ENCODE results near the gene SHISA5. TPM values are rescaled to one million over a fixed set of nuclear protein-coding genes. Genes with fewer than 3 reads are reported as not detected.
"Not testable (repeated sequence)": the region's sequence is repeated elsewhere in the genome, so short reads cannot be mapped to it uniquely, and the experiment has no call there.

SHISA5 gene
- total RNA-seq, 1 experiment from 2014 or later, result 217 TPM

GRCh38 chr3:48519277-48519643, 15.3 kb upstream of the SHISA5 start:
- no peak for DNase-seq (ENCODE audit: low read depth)

GRCh38 chr3:48518638-48519276, 14.8 kb upstream of the SHISA5 start:
- no peak for DNase-seq (ENCODE audit: low read depth)

- DNase-seq (ENCODE audit: low read depth), result no peak
Measured at GRCh38 chr3:48518069-48518468, 14.1 kb upstream of the SHISA5 start.

- no peak for DNase-seq (ENCODE audit: low read depth)
Measured at GRCh38 chr3:48516571-48516970, 12.6 kb upstream of the SHISA5 start.

GRCh38 chr3:48514431-48515227, 10.7 kb upstream of the SHISA5 start:
- DNase-seq (ENCODE audit: low read depth), result no peak

GRCh38 chr3:48511551-48511950, 7.6 kb upstream of the SHISA5 start:
- no peak for DNase-seq (ENCODE audit: low read depth)

- peak; percentile 94 for DNase-seq (ENCODE audit: low read depth)
Measured at GRCh38 chr3:48507256-48508061, 3.5 kb upstream of the SHISA5 start.

- DNase-seq (ENCODE audit: low read depth), result no peak
Measured at GRCh38 chr3:48505968-48506504, 2.1 kb upstream of the SHISA5 start.

- DNase-seq (ENCODE audit: low read depth), result no peak
Measured at GRCh38 chr3:48505146-48505545, 1.2 kb upstream of the SHISA5 start.

- peak; percentile 31 for DNase-seq (ENCODE audit: low read depth)
Measured at GRCh38 chr3:48503401-48504050, 448 bp downstream of the SHISA5 start.

GRCh38 chr3:48502728-48503168, 1.2 kb downstream of the SHISA5 start:
- peak; percentile 17 for DNase-seq (ENCODE audit: low read depth)

GRCh38 chr3:48502121-48502520, 1.9 kb downstream of the SHISA5 start:
- no peak for DNase-seq (ENCODE audit: low read depth)

GRCh38 chr3:48501196-48501595, 2.8 kb downstream of the SHISA5 start:
- DNase-seq (ENCODE audit: low read depth), result no peak

GRCh38 chr3:48500656-48501055, 3.3 kb downstream of the SHISA5 start:
- DNase-seq (ENCODE audit: low read depth), result no peak

GRCh38 chr3:48493203-48493501, 10.8 kb downstream of the SHISA5 start:
- DNase-seq (ENCODE audit: low read depth), result no peak

GRCh38 chr3:48492461-48493202, 11.3 kb downstream of the SHISA5 start:
- no peak for DNase-seq (ENCODE audit: low read depth)

- DNase-seq (ENCODE audit: low read depth), result no peak
Measured at GRCh38 chr3:48486952-48487351, 17.0 kb downstream of the SHISA5 start.

GRCh38 chr3:48482822-48483221, 21.2 kb downstream of the SHISA5 start:
- not testable (repeated sequence) for DNase-seq (ENCODE audit: low read depth)

GRCh38 chr3:48480891-48481290, 23.1 kb downstream of the SHISA5 start:
- DNase-seq (ENCODE audit: low read depth), result not testable (repeated sequence)

- no peak for DNase-seq (ENCODE audit: low read depth)
Measured at GRCh38 chr3:48478626-48479555, 25.1 kb downstream of the SHISA5 start.

All from RPMI7951 (cell line).